Pancreas (tissue), 10 donors: ENCODE results near the gene CLDN6. TPM values are rescaled to one million over a fixed set of nuclear protein-coding genes. Genes with fewer than 3 reads are reported as not detected.
A peak's percentile ranks its signal among the peaks of the same experiment; 100 is the strongest.

ENCODE experiments used
- ATAC-seq, 4 donors: fragments of 200-7000 bp; cut with Tn5 transposase; one replicate each; pipeline versions ENCODE4 v1.8.0 to v1.9.1; 2020; ENCODE audit warnings: mild to moderate bottlenecking in 4 of 4, moderate library complexity in 4 of 4
- DNase-seq, 6 donors: peaks; one replicate each; pipeline ENCODE4 v3.0.0-alpha.2; 2020
- FAIRE-seq: peaks from 2 replicates; lab custom pipeline; 2012; peaks lifted over from hg19 to GRCh38; lab: Jason Lieb, UNC
- H3K27ac ChIP-seq, 4 donors: fragments of 200-600 bp; sonication (generic); 1 replicate in 3 of 4; 2 replicates in 1 of 4; pipeline versions ENCODE4 v1.5.0 to v1.8.0; 2020
- H3K27me3 ChIP-seq, 4 donors: fragments of 200-600 bp; one replicate each; pipeline ENCODE4 v1.8.0; 2021
- H3K36me3 ChIP-seq, 3 donors: fragments of 200-600 bp; sonication (generic) in 1 of 3; one replicate each; pipeline versions ENCODE4 v1.5.0 to v1.8.0; 2020 to 2021
- H3K4me1 ChIP-seq, 3 donors: fragments of 200-600 bp; one replicate each; pipeline ENCODE4 v1.8.0; 2021
- H3K4me3 ChIP-seq, 4 donors: fragments of 200-600 bp; sonication (generic) in 2 of 4; one replicate each; pipeline versions ENCODE4 v1.5.0 to v1.8.0; 2020 to 2021
- H3K9me3 ChIP-seq, 4 donors: fragments of 200-600 bp; one replicate each; pipeline ENCODE4 v1.8.0; 2021
- WGBS, 2 donors: extraction: QIAGEN DNeasy Blood & Tissue Kit; methylation state at CpG; one replicate each; pipeline ENCODE4 v1.1.7; 2013; 5-methylcytosine and 5-hydroxymethylcytosine counted together
- intact Hi-C, 3 donors: fragments of 100-400 bp; cut with DNase I; formaldehyde crosslinking; loops; one replicate each; pipeline versions ENCODE4 v1.11.1 to v1.14.2; 2022
- polyA plus RNA-seq, 2 donors: library from polyadenylated mRNA; stranded (reverse); fragments of 200-250 nt; gene quantifications; one replicate each; pipeline ENCODE4 v1.2.3, GENCODE V29; 2013
- total RNA-seq, 6 donors: library from RNA; stranded (reverse); fragmentation: NEBNext Ultra II Directional in 4 of 6; extraction: Animal tissue kit (Norgen Biotek cat#: 25700) in 4 of 6; gene quantifications; one replicate each; pipeline versions ENCODE4 v1.2.1 to v1.2.4, GENCODE V29; 2021 to 2023
- TF ChIP-seq, protein P1 (sequence below), 4 donors: fragments of 200-600 bp; sonication (generic) in 3 of 4; IDR thresholded peaks; one replicate each; pipeline versions ENCODE4 v1.5.0 to v1.8.0; 2021; ENCODE audit warnings: antibody characterized with exemption in 4 of 4
- donor health status: healthy with polysubstance abuse.
- donor health status: DM: no; HTN: no; CAD: no; lungs with moderate emphysema.
- donor health status: DM: no; HTN: no; CAD: no.
- donor health status: control.
- donor health status: control.
- donor health status: Bipolar disorder and iron deficiency.
- donor health status: DM: yes; HTN: yes; CAD: no.
- donor health status: DM: no; HTN: no; CAD: no.
- donor health status: DM: no; HTN: no; CAD: no.
- donor health status: DM: yes; HTN: yes; CAD: no.

CLDN6 gene
- total and polyA plus RNA-seq, 8 donors: 0.12 to 5.1 (median 0.73) TPM

DNA sequence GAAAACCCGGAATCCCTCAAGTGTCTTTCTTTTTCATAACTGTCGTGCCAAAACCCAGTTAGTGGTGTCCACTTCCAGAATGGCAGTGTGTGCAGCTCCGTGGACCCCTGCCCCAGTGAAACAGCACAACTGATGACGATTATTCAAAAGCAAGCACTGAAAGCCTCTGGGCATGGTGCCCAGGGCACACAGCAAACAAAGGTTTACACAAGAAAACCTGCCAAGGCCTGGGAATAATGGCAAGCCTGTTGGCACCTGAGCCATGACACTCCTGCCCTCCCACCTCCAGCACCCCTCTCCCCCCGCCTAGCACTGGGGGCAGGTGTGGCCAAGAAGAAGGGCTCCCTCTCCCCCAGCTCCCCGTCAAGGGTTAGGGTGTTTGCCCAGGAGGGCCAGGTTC, 40.5 kb downstream of the CLDN6 start:
- Histone ChIP-seq H3K4me1 (peaks cover 15 to 34% (median 20%) of the 10 kb centered on the region in 3 donors), H3K4me3 (no peak overlapping the region), H3K36me3 (no peaks in the 10 kb centered on the region), H3K27me3 (no peaks in the 10 kb centered on the region), H3K27ac (peak overlapping the region; percentile 38 to 65 (median 48)), H3K9me3 (no peaks in the 10 kb centered on the region)
- peak; percentile 82 to 96 (median 90) for DNase-seq
- FAIRE-seq: no peak
- 16 to 18% methylated on average over 6 of the region's 6 CpGs for WGBS, 2 donors
- peak; percentile 61 to 82 (median 78) for ATAC-seq
- TF ChIP-seq, protein P1, sequence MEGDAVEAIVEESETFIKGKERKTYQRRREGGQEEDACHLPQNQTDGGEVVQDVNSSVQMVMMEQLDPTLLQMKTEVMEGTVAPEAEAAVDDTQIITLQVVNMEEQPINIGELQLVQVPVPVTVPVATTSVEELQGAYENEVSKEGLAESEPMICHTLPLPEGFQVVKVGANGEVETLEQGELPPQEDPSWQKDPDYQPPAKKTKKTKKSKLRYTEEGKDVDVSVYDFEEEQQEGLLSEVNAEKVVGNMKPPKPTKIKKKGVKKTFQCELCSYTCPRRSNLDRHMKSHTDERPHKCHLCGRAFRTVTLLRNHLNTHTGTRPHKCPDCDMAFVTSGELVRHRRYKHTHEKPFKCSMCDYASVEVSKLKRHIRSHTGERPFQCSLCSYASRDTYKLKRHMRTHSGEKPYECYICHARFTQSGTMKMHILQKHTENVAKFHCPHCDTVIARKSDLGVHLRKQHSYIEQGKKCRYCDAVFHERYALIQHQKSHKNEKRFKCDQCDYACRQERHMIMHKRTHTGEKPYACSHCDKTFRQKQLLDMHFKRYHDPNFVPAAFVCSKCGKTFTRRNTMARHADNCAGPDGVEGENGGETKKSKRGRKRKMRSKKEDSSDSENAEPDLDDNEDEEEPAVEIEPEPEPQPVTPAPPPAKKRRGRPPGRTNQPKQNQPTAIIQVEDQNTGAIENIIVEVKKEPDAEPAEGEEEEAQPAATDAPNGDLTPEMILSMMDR (IDR thresholded peaks at IDR 0.05): no peak
- intact Hi-C loops: no loop called here

DNA sequence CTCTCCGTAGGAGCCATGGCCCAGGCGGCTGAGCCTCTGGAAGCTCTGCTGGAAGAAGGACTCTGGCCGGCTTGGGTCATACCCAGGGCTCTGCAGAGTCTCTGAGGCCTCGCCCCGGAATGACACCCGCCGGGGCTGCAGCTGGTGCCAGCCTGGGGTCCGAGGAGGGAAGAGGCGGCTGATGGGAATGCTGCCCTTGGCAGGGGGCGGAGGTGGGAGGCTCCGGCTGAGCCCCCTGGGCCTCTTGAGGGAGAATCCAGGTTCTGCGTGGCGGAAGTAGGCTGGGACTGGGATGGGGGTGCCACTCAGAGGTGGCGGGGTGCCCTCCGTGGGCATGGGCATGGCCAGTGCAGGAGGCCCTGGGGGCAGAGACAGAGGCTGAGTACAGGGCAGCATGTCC, 41.3 kb downstream of the CLDN6 start:
- peak in 2 of 6 donors; percentile 50 to 80 for DNase-seq
- ATAC-seq: no peak
- TF ChIP-seq, protein P1 (IDR thresholded peaks at IDR 0.05): no peak

DNA sequence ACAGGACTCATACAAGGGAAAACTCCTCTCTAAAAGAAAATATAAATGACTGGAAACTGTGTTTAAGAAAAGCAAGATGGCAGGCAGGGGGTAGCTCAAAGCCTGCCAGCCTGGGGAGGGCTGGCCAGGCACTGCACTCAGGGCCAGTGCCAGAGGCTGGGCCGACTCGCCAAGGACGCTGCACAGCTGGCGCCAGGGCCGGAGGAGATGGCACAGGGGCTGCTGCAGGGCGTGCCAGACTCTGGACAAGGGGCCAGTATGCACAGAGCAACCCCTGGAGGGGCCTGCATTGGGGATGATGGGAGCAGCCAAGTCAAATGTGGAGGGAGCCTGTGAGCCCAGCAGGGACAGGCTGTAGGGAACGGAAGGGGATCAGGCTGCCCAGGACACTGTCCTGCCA, 41.8 kb downstream of the CLDN6 start:
- WGBS, 2 donors: 46 to 48% methylated on average over 7 of the region's 7 CpGs
- Histone ChIP-seq H3K4me1 (peaks cover 15 to 30% (median 20%) of the 10 kb centered on the region in 3 donors), H3K36me3 (no peaks in the 10 kb centered on the region), H3K27ac (no peak overlapping the region), H3K4me3 (no peak overlapping the region), H3K27me3 (no peaks in the 10 kb centered on the region), H3K9me3 (no peaks in the 10 kb centered on the region)
- TF ChIP-seq, protein P1 (IDR thresholded peaks at IDR 0.05): no peak
- DNase-seq (peak in 2 of 6 donors; percentile 51 to 68), ATAC-seq (no peak), FAIRE-seq (no peak)
- intact Hi-C loops: no loop called here

More for the DNA sequence above, 41.3 kb downstream of the CLDN6 start:
- peaks cover 15 to 34% (median 20%) of the 10 kb centered on the region in 3 donors for H3K4me1 ChIP-seq
- no peak overlapping the region for H3K4me3 ChIP-seq
- H3K27me3 ChIP-seq: no peaks in the 10 kb centered on the region
- H3K36me3 ChIP-seq: no peaks in the 10 kb centered on the region
- H3K27ac ChIP-seq: peak overlapping the region in 2 of 4 donors; percentile 38 to 58
- FAIRE-seq: no peak
- intact Hi-C loops: no loop called here
- WGBS, 2 donors: 90 to 95% methylated on average over 15 of the region's 15 CpGs
- H3K9me3 ChIP-seq: no peaks in the 10 kb centered on the region

DNA sequence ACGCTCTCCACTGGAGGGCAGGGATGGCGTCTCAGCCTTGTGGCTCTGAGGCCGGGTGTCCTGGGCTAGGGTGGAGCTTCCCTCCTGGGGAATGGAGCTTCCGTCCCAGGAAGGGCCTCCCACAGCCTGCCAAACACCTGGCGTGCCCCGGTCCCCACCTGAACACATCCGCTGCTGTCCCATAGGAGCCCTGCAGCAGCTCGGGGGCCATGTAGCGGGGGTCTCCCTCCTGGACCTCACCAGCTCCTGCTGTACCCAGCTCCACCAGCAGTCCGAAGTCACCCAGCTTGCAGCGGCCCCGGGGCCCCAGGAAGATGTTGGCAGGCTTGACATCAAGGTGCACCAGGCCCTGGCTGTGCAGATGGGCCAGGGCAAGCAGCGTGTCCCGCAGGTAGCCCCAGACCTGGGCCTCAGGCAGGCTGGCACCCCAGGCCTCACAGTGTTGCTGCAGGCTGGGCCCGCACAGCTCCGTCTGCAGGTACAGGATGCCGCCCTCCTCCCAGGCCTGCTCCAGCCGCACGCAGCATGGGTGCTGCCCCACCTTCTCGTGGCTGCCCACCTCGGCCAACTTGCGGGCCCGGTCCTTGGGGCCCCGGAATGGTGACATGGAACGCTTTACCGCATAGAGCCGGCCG, 42.7 kb downstream of the CLDN6 start:
- ATAC-seq (no peak), DNase-seq (peak in 2 of 6 donors; percentile 43 to 80), FAIRE-seq (no peak)
- Histone ChIP-seq H3K9me3 (no peaks in the 10 kb centered on the region), H3K4me1 (peaks cover 15 to 32% (median 20%) of the 10 kb centered on the region in 3 donors), H3K36me3 (no peaks in the 10 kb centered on the region), H3K27ac (no peak overlapping the region), H3K4me3 (no peak overlapping the region), H3K27me3 (no peaks in the 10 kb centered on the region)
- WGBS, 2 donors: 96 to 97% methylated on average over 28 of the region's 28 CpGs
- intact Hi-C loops: no loop called here
- TF ChIP-seq, protein P1 (IDR thresholded peaks at IDR 0.05): no peak
